COLO829 (cell line): Measurements from ENCODE around the gene CEP192.
"Not testable (repeated sequence)": the region's sequence is repeated elsewhere in the genome, so short reads cannot be mapped to it uniquely, and the experiment has no call there.

Experiments used
- DNase-seq: peaks from one replicate; pipeline ENCODE4 v3.0.0; 2012; ENCODE audit warnings: low spot score

The CEP192 gene

GRCh38 chr18:13035249-13035914, 44.2 kb downstream of the CEP192 start:
- DNase-seq = no peak

GRCh38 chr18:13036622-13037320, 45.6 kb downstream of the CEP192 start:
- no peak for DNase-seq

- no peak for DNase-seq
Observed at GRCh38 chr18:13039806-13040205, 48.6 kb downstream of the CEP192 start.

GRCh38 chr18:13043066-13043465, 51.9 kb downstream of the CEP192 start:
- no peak for DNase-seq

DNA sequence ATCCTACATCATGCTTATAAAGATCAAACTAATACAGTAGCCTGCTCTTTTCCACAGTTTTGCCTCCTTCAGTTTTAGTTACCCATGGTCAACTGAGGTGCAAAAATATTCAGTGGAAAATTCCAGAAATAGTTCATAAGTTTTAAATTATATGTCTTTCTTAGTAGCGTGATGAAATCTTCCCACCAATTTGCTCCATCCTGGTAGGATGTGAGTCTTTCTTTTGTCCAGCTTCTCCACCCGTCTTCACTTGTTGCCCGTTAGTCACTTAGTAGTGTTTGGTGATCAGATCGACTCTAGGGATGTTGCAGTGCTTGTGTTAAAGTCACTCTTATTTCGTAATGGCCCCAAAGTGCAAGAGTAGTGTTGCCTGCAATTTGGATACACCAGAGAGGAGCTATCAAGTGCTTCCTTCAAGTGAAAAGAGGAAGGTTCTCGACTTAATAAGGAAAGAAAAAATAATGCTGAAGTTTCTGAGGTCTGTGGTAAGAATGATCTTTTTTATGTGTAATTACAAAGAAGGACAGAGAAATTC, 57.0 kb downstream of the CEP192 start:
- no peak for DNase-seq

DNA sequence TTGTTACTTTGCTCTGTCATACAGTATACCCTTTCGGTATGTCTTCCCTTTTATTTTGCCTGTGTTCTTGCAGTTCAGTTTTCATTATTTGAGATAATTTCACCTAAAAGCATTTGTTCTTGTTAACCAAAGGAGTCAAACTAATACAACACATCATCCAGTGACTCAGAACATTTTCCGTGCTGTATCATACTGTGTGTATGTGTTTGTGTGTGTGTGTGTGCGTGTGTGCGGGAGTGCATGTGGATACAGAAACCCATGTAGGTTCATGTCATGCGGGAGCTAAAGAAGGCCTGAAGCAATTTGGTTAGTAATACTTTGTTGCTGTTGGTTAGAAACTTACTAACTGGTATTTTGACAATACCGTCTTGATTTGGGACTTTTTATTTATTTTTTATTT, 60.0 kb downstream of the CEP192 start:
- no peak for DNase-seq

DNA sequence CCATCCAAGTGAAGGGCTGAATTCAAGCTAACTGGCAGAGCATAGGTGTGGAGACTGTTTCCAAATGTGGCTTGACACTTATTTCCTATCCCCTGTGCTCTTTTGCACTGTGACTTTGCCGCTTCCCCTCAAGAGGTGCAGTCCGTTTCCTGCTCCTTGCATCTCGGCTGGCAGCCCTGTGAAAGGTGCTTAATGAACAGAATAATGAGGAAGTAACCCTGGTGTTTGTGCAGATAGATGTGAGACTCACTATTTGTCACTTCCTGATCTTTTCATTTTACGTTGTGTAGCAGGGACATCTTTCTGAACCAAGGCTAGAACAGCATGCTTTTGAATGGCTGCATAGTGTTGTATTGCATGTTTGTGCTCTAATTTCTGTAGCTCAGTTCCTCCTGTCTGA, 60.8 kb downstream of the CEP192 start:
- DNase-seq = no peak

- no peak for DNase-seq
Observed at GRCh38 chr18:13054336-13054735, 63.2 kb downstream of the CEP192 start.

DNA sequence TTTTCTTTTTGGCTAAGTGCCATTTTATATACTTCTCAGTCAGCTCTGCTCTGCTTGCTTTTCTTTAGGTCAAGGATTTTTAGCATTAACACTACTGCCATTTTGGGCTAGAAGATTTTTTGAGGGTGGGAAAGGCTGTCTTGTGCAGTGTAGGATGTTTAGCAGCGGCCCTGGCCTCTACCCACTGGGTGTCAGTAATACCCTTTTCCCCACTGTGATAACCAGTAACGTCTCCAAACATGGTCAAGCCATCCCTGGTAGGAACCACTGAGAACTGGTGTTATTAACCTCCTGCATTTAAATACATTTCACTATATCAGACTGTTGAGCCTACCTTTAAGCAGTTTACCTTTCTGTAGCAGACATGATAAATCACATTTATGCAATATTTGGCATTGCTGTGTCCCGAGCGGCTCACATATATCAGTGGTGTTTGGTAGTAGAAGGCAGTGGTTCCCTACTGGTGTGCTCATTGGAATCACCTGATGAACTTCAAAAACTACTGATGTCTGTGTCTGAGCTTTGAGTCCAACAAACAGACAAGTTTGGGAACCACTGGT, 70.5 kb downstream of the CEP192 start:
- DNase-seq = no peak

- no peak for DNase-seq
Observed at GRCh38 chr18:13067124-13067523, 76.0 kb downstream of the CEP192 start.

- DNase-seq = no peak
Observed at GRCh38 chr18:13067966-13068365, 76.8 kb downstream of the CEP192 start.

- DNase-seq = no peak
Observed at GRCh38 chr18:13070460-13070859, 79.3 kb downstream of the CEP192 start.

- DNase-seq = no peak
Observed at GRCh38 chr18:13076886-13077285, 85.7 kb downstream of the CEP192 start.

DNA sequence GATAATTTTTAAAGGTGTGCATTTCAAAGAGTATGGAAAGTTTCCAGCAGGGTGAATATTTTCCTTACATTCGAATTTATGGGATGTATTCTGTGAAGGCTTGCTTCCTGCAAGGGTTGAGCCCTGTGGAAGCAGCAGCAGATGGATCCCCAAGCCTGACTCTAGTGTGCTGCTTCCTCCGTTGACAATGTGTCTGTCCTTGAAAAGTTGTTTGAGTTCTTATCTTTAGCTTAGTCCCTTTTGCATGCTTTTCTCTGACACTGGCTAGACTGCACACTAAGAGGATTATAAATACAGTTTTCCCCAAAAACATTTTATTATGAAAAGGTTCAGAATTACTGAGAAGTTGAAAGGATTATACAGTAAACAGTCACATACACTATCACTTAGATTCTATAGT, 86.3 kb downstream of the CEP192 start:
- DNase-seq = no peak

GRCh38 chr18:13078065-13078464, 86.9 kb downstream of the CEP192 start:
- DNase-seq = not testable (repeated sequence)

GRCh38 chr18:13086906-13087305, 95.7 kb downstream of the CEP192 start:
- no peak for DNase-seq

GRCh38 chr18:13095466-13095865, 104.3 kb downstream of the CEP192 start:
- DNase-seq = no peak

DNA sequence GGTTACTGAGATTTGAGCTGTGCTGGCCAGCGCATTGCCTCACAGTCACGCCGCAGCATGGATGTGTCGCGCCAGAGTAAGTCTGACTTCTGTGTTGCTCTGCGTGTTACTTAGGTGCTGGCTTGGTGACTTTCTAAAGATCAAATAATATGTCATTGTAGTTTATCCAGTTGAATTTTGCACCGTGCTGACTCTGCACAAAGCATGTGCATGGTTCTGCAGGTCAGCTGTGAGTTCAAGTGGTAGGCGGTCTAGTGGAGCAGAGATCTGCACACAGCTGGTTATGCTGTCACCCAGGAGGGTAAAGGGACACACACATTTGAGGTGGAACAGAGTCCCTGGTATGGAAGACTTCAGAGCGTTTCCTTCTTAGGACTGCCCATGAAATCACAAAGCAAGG, 105.1 kb downstream of the CEP192 start:
- DNase-seq = no peak

- DNase-seq = no peak
Observed at GRCh38 chr18:13096719-13097118, 105.6 kb downstream of the CEP192 start.

- DNase-seq = not testable (repeated sequence)
Observed at GRCh38 chr18:13098104-13098503, 106.9 kb downstream of the CEP192 start.

- no peak for DNase-seq
Observed at GRCh38 chr18:13099113-13099512, 108.0 kb downstream of the CEP192 start.

DNA sequence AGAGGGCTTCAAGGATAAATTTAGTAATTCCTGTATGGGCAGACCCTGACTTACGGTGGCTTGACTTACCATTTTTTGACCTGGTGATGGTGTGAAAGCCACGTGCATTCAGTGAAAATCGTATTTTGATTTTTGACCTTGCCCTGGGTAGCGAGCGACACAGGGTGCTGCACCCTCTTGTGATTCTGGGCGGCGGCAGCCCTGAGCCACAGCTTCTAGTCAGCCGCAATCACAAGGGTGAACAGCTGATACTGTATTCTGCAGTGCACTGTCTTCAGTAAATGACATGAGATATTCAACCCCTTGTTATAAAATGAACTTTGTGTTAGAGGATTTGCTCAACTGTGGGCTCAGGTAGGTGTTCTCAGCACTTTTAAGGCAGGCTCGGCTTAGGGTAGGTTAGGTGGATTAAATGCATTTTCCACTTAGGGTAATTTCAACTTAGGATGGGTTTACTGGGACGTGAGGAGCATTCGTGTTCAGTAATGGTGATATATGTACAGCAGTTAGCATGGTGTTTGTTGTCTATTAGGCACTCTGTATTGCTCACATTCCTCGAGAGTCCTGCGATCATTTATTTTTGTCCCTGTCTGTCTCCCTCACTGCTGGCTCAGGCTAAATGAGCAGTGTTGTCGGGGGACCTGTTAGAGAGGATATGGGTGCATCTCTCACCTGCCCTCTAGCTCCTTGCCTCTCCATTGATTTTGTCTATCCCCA, 109.9 kb downstream of the CEP192 start:
- no peak for DNase-seq
